HG03575 (cell line): ENCODE data around the gene APBB2.
"Not testable (repeated sequence)": the region's sequence is repeated elsewhere in the genome, so short reads cannot be mapped to it uniquely, and the experiment has no call there.

ENCODE experiments used
- ATAC-seq: cut with Tn5 transposase; IDR thresholded peaks from one replicate; pipeline ENCODE4 v1.9.1; 2021; ENCODE audit not compliant: unreplicated experiment, insufficient number of reproducible peaks, low FRiP score; ENCODE audit errors: extremely low read depth

APBB2 gene

GRCh38 chr4:41050880-41051775 lies 163.2 kb downstream of the APBB2 start:
- no peak for ATAC-seq

- no peak for ATAC-seq
Measured at GRCh38 chr4:41050116-41050515, 164.2 kb downstream of the APBB2 start.

- not testable (repeated sequence) for ATAC-seq
Measured at GRCh38 chr4:41049176-41049575, 165.2 kb downstream of the APBB2 start.

GRCh38 chr4:41044791-41045190 lies 169.6 kb downstream of the APBB2 start:
- ATAC-seq, result no peak

GRCh38 chr4:41044165-41044564 lies 170.2 kb downstream of the APBB2 start:
- no peak for ATAC-seq

GRCh38 chr4:41043465-41043864 lies 170.9 kb downstream of the APBB2 start:
- no peak for ATAC-seq

GRCh38 chr4:41041551-41041950 lies 172.8 kb downstream of the APBB2 start:
- no peak for ATAC-seq

- ATAC-seq, result no peak
Measured at GRCh38 chr4:41039317-41039716, 175.0 kb downstream of the APBB2 start.

GRCh38 chr4:41038304-41038703 lies 176.0 kb downstream of the APBB2 start:
- ATAC-seq, result no peak

- no peak for ATAC-seq
Measured at GRCh38 chr4:41029098-41029497, 185.2 kb downstream of the APBB2 start.

GRCh38 chr4:41028392-41029076 lies 185.8 kb downstream of the APBB2 start:
- no peak for ATAC-seq

GRCh38 chr4:41026971-41027370 lies 187.4 kb downstream of the APBB2 start:
- ATAC-seq, result no peak

GRCh38 chr4:41025824-41026223 lies 188.5 kb downstream of the APBB2 start:
- ATAC-seq, result no peak

- ATAC-seq, result no peak
Measured at GRCh38 chr4:41024556-41025491, 189.5 kb downstream of the APBB2 start.

GRCh38 chr4:41022116-41022515 lies 192.2 kb downstream of the APBB2 start:
- no peak for ATAC-seq

- ATAC-seq, result no peak
Measured at GRCh38 chr4:41015016-41015675, 199.2 kb downstream of the APBB2 start.

GRCh38 chr4:41014158-41014557 lies 200.2 kb downstream of the APBB2 start:
- no peak for ATAC-seq

- ATAC-seq, result no peak
Measured at GRCh38 chr4:41013746-41014145, 200.6 kb downstream of the APBB2 start.

- ATAC-seq, result no peak
Measured at GRCh38 chr4:41012911-41013310, 201.4 kb downstream of the APBB2 start.
